ENCODE results near the gene KRT73.

Gene KRT73

GRCh38 chr12:52584156-52584682 is 34.1 kb downstream of the KRT73 start:
- no peak for DNase-seq (ENCODE audit: low read depth)
- H3K4me3 ChIP-seq (ENCODE audit: low read length) = no peak overlapping the region
- no peak for TF ChIP-seq CTCF (IDR thresholded peaks at IDR 0.05; ENCODE audit: insufficient read depth, low read depth, low read length, missing control alignments)

DNA sequence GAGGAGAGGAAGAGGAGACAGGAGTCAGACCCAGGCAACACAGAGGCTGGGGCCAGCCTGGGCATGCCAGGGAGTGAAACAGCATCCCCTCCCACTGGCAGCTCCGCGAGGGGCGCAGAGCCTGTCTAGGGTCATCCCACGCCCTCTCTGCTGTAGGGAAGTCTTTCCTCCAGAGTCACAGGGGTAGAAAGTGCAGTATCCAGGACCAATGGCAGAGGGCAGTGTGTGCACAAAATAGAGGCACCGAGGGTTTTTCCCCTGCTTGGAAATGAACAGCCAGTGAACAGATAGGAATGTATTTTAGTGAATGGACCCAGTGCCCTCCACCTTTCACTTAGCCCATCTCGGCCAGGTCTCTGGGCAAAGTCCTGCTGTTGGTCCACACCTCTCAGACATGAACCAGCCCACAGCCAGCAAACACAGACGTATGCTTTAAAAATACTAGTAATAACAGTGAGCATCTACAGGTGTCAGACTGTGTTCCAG is 35.3 kb downstream of the KRT73 start:
- H3K4me3 ChIP-seq (ENCODE audit: low read length) = no peak overlapping the region
- TF ChIP-seq CTCF (IDR thresholded peaks at IDR 0.05; ENCODE audit: insufficient read depth, low read depth, low read length, missing control alignments) = peak; percentile 90
- DNase-seq (ENCODE audit: low read depth) = peak; percentile 98

GRCh38 chr12:52582486-52582885 is 35.9 kb downstream of the KRT73 start:
- no peak for DNase-seq (ENCODE audit: low read depth)
- TF ChIP-seq CTCF (IDR thresholded peaks at IDR 0.05; ENCODE audit: insufficient read depth, low read depth, low read length, missing control alignments) = no peak
- H3K4me3 ChIP-seq (ENCODE audit: low read length) = no peak overlapping the region

GRCh38 chr12:52581481-52581880 is 36.9 kb downstream of the KRT73 start:
- no peak for TF ChIP-seq CTCF (IDR thresholded peaks at IDR 0.05; ENCODE audit: insufficient read depth, low read depth, low read length, missing control alignments)
- DNase-seq (ENCODE audit: low read depth) = peak; percentile 96
- H3K4me3 ChIP-seq (ENCODE audit: low read length) = no peak overlapping the region

- no peak overlapping the region for H3K4me3 ChIP-seq (ENCODE audit: low read length)
- TF ChIP-seq CTCF (IDR thresholded peaks at IDR 0.05; ENCODE audit: insufficient read depth, low read depth, low read length, missing control alignments) = no peak
- DNase-seq (ENCODE audit: low read depth) = no peak
Measured at GRCh38 chr12:52581066-52581465, 37.3 kb downstream of the KRT73 start.

- TF ChIP-seq CTCF (IDR thresholded peaks at IDR 0.05; ENCODE audit: insufficient read depth, low read depth, low read length, missing control alignments) = no peak
- no peak overlapping the region for H3K4me3 ChIP-seq (ENCODE audit: low read length)
- DNase-seq (ENCODE audit: low read depth) = peak; percentile 35
Measured at GRCh38 chr12:52580496-52580895, 37.9 kb downstream of the KRT73 start.
